GM21723 (cell line): ENCODE data around the gene VAMP4.

Experiments
- ATAC-seq: cut with Tn5 transposase; IDR thresholded peaks from one replicate; pipeline ENCODE4 v1.9.1; 2021; ENCODE audit warnings: mild to moderate bottlenecking, moderate library complexity; ENCODE audit not compliant: unreplicated experiment

Gene VAMP4

DNA sequence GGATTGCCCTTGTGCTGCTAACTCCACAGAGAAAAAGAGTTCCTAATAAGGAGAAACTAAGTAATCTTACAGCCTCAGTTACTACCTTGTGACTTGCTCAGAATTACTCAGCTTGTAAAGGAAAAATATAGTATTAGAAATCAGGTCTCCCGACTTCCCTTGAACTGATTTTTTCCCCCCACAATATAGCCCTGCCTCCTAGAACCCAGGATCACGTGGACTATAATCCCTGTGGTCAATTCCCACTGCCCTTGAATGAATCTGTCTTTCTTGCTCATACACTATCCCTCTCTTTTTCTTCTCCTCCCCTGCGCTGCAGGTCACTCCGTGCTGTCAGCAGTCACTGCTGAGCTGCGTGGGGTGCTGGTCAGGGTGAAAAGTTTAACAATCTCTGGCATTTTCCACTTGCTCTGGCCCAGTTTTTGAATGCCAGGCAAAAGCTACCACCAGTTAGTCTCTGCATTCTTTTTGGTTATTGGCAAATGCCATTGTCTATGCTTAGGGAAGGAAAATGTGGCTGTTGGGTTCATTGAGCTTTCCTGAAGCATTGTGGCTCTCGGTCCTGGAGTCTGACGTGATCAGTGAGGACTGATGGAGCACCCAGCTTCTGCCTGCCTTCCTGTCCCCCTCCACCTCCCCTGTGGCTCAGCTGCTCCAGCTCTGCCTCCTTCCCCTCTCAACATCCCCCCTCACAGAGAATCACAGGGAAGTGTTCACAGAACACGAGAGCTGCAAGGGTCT is 87.5 kb downstream of the VAMP4 start:
- no peak for ATAC-seq

DNA sequence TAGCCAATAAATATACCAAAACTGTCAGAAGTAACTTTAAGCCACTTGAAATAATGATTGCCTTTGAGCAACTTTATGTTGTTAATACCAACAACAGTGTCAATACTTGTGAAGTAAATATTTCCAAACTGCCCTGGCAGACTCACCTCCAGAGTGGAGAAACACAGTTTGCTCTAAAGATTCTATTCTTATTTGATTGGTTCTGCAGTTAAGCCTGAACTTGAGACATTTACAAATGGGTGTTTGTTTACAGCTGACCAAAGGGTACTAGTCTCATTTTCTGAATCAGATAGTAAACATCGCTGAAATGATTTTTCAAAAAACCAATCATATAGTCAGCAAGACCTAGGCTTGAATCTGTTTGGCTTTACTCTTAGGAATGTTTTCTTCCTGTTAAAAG is 88.1 kb downstream of the VAMP4 start:
- no peak for ATAC-seq

- no peak for ATAC-seq
These were observed 89.5 kb downstream of the VAMP4 start, which contains the start of gene MYOC for GRCh38 chr1:171652234-171652822. Gene MYOC, minus strand, starts transcription at chr1:171652688. Its CDS starts 77 bp downstream, at chr1:171652611.
